ENCODE measurements around the gene IFT25. TPM values are rescaled to one million over a fixed set of nuclear protein-coding genes. Genes with fewer than 3 reads are reported as not detected.

IFT25 gene
- total and polyA plus RNA-seq, 10 donors, result 23.7 to 38.1 (median 28.0) TPM

- no peak for DNase-seq
- intact Hi-C loops (cut with DNase I; ENCODE audit: low total_unique reads), result no loop called here
- Histone ChIP-seq H3K36me3 (peaks cover 8 to 95% (median 66%) of the 10 kb centered on the region in 6 donors), H3K4me3 (no peak overlapping the region), H3K27me3 (replicated peaks in 1 of 7) (no peaks in the 10 kb centered on the region), H3K4me1 (no peaks in the 10 kb centered on the region), H3K27ac (no peak overlapping the region), H3K9me3 (no peaks in the 10 kb centered on the region)
- 87 to 95% (median 91%) methylated on average over 2 of the region's 2 CpGs for WGBS, 5 donors
- no peak for TF ChIP-seq CTCF (IDR thresholded peaks at IDR 0.05 in 8 of 11, conservative IDR thresholded peaks at IDR 0.05 in 3 of 11)
- TF ChIP-seq POLR2A (IDR thresholded peaks at IDR 0.05), result no peak
- no peak for TF ChIP-seq POLR2AphosphoS5 (IDR thresholded peaks at IDR 0.05)
These were observed 22.6 kb upstream of the IFT25 start for GRCh38 chr1:53968125-53968513.

- Histone ChIP-seq H3K4me1 (no peaks in the 10 kb centered on the region), H3K4me3 (no peak overlapping the region), H3K27ac (no peak overlapping the region), H3K9me3 (no peaks in the 10 kb centered on the region), H3K27me3 (replicated peaks in 1 of 7) (no peaks in the 10 kb centered on the region), H3K36me3 (peaks cover 8 to 97% (median 72%) of the 10 kb centered on the region in 6 donors)
- intact Hi-C loops (cut with DNase I; ENCODE audit: low total_unique reads), result no loop called here
- WGBS, 5 donors, result 89 to 97% (median 96%) methylated on average over 7 of the region's 7 CpGs
- no peak for DNase-seq
- TF ChIP-seq POLR2A (IDR thresholded peaks at IDR 0.05) (no peak), POLR2AphosphoS5 (IDR thresholded peaks at IDR 0.05) (no peak), CTCF (IDR thresholded peaks at IDR 0.05 in 8 of 11, conservative IDR thresholded peaks at IDR 0.05 in 3 of 11) (no peak)
These were observed 22.1 kb upstream of the IFT25 start for GRCh38 chr1:53967409-53968124.

- Histone ChIP-seq H3K9me3 (no peaks in the 10 kb centered on the region), H3K27ac (no peak overlapping the region), H3K4me3 (no peak overlapping the region), H3K27me3 (replicated peaks in 1 of 7) (no peaks in the 10 kb centered on the region), H3K4me1 (no peaks in the 10 kb centered on the region), H3K36me3 (peaks cover 8 to 97% (median 76%) of the 10 kb centered on the region in 6 donors)
- DNase-seq, result no peak
- intact Hi-C loops (cut with DNase I; ENCODE audit: low total_unique reads), result no loop called here
- TF ChIP-seq POLR2AphosphoS5 (IDR thresholded peaks at IDR 0.05) (no peak), CTCF (IDR thresholded peaks at IDR 0.05 in 8 of 11, conservative IDR thresholded peaks at IDR 0.05 in 3 of 11) (no peak), POLR2A (IDR thresholded peaks at IDR 0.05) (no peak)
- WGBS, 5 donors, result 92 to 97% (median 94%) methylated on average over 3 of the region's 3 CpGs
These were observed 21.3 kb upstream of the IFT25 start for GRCh38 chr1:53966794-53967193.

GRCh38 chr1:53964109-53964508 lies 18.6 kb upstream of the IFT25 start:
- Histone ChIP-seq H3K4me1 (no peaks in the 10 kb centered on the region), H3K4me3 (no peak overlapping the region), H3K9me3 (no peaks in the 10 kb centered on the region), H3K36me3 (peaks cover 8 to 93% (median 70%) of the 10 kb centered on the region in 6 donors), H3K27ac (no peak overlapping the region), H3K27me3 (replicated peaks in 1 of 7) (no peaks in the 10 kb centered on the region)
- no peak for DNase-seq
- 71 to 82% (median 78%) methylated on average over 5 of the region's 5 CpGs for WGBS, 5 donors
- intact Hi-C loops (cut with DNase I; ENCODE audit: low total_unique reads), result no loop called here
- no peak for TF ChIP-seq POLR2A (IDR thresholded peaks at IDR 0.05)
- TF ChIP-seq CTCF (IDR thresholded peaks at IDR 0.05 in 8 of 11, conservative IDR thresholded peaks at IDR 0.05 in 3 of 11), result no peak
- no peak for TF ChIP-seq POLR2AphosphoS5 (IDR thresholded peaks at IDR 0.05)
